ENCODE data around the gene ST6GALNAC3.

Gene ST6GALNAC3

DNA sequence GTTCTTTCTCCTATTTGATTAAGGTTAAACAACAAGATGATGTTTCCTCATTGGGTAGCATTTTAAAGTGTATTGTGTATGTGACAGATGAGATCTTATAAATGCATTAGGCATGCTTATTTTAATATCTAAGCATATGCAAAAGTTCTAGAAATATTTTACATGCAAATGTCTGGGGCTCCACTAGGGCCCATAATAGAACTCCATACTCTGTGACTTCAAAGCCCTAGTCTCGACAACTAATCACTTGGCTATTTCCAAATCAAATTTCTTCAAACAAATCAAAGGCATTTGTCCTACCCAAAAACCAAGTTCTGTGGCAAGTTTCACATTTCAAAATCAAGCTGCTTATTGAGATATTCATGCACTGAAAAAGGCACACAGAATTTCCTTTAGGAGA lies 407.1 kb downstream of the ST6GALNAC3 start:
- in situ Hi-C loops (cut with HindIII; ENCODE audit: low sequenced_read_pairs) = no loop called here
- TF ChIP-seq, protein P1, sequence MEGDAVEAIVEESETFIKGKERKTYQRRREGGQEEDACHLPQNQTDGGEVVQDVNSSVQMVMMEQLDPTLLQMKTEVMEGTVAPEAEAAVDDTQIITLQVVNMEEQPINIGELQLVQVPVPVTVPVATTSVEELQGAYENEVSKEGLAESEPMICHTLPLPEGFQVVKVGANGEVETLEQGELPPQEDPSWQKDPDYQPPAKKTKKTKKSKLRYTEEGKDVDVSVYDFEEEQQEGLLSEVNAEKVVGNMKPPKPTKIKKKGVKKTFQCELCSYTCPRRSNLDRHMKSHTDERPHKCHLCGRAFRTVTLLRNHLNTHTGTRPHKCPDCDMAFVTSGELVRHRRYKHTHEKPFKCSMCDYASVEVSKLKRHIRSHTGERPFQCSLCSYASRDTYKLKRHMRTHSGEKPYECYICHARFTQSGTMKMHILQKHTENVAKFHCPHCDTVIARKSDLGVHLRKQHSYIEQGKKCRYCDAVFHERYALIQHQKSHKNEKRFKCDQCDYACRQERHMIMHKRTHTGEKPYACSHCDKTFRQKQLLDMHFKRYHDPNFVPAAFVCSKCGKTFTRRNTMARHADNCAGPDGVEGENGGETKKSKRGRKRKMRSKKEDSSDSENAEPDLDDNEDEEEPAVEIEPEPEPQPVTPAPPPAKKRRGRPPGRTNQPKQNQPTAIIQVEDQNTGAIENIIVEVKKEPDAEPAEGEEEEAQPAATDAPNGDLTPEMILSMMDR (IDR thresholded peaks at IDR 0.05; ENCODE audit: low read depth, low read length, missing control alignments) = no peak
- no peak overlapping the region for H3K4me3 ChIP-seq (ENCODE audit: low read depth, low read length)
- no peak for DNase-seq (ENCODE audit: low read depth)

DNA sequence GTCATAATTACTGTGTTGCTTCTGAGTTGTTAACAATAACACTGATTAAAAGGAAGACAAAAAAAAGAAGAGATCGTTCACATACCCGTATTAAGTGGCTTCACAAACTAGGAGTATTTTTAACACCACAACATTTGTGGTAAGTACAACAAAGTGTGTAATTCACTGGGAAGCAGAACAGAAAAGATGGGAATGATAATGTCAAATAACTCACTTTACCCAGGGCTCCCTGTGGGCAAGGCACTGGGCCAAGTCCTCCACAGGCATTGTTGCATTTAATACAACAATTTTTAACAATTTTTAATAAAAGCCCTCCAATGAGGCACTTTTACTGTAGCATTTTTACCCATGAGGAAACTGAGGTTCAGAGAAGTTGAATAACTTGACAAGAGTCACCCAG lies 407.7 kb downstream of the ST6GALNAC3 start:
- no peak overlapping the region for H3K4me3 ChIP-seq (ENCODE audit: low read depth, low read length)
- in situ Hi-C loops (cut with HindIII; ENCODE audit: low sequenced_read_pairs) = no loop called here
- no peak for DNase-seq (ENCODE audit: low read depth)
- TF ChIP-seq, protein P1 (IDR thresholded peaks at IDR 0.05; ENCODE audit: low read depth, low read length, missing control alignments) = no peak

DNA sequence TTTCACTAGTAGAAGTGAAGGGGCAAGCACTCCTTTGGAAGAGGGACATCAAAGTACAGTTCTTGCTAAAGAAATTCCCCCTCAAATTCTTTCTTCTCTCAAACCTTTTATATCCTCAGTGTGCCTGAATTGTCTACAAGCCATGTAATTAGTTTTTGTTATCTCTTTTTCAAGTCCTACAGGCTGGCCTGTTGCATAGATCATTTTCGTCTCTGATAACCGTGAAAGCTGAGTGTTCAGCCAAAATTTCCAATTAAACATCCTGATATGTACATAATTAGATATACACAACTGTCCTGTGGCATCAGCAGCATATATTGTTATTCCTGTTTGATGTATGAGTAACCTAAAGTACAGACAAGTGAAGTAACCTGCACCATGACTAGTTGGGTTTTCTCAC lies 417.2 kb downstream of the ST6GALNAC3 start:
- H3K4me3 ChIP-seq (ENCODE audit: low read depth, low read length) = no peak overlapping the region
- TF ChIP-seq, protein P1 (IDR thresholded peaks at IDR 0.05; ENCODE audit: low read depth, low read length, missing control alignments) = no peak
- in situ Hi-C loops (cut with HindIII; ENCODE audit: low sequenced_read_pairs) = no loop called here

DNA sequence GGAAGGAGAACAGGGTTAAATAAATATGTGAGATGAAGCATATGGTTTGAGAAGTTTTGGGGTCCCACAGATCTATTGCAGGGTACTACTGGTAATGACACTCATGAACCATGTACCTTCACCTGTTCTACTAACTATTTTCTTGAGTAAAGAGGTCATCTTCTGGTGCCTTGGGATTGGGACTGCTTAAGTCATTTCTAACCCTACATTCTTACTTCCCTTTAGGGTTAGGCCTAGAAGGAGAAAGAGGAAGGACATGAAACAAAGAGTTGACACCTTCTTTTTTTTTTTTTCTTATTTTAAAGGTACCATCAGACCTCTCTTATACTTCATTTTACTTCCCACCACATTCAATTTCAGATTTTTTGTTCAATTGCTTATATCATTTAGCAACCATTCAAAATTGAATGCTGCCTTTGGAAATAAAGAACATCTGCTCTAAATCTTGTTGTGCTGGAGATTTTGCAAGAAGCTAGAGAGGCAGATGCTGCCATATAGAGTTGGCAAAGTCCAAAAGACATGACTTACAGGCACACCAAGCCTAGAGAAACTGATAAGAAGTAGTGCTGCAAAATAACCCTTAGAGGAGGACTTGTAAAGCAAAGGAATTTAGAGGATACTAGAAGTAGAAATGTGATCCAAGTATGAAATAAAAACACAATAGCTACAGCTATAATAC lies 418.3 kb downstream of the ST6GALNAC3 start:
- TF ChIP-seq, protein P1 (IDR thresholded peaks at IDR 0.05; ENCODE audit: low read depth, low read length, missing control alignments) = no peak
- in situ Hi-C loops (cut with HindIII; ENCODE audit: low sequenced_read_pairs) = no loop called here
- no peak overlapping the region for H3K4me3 ChIP-seq (ENCODE audit: low read depth, low read length)
- no peak for DNase-seq (ENCODE audit: low read depth)

More for the DNA sequence above, 417.2 kb downstream of the ST6GALNAC3 start:
- no peak for DNase-seq (ENCODE audit: low read depth)

DNA sequence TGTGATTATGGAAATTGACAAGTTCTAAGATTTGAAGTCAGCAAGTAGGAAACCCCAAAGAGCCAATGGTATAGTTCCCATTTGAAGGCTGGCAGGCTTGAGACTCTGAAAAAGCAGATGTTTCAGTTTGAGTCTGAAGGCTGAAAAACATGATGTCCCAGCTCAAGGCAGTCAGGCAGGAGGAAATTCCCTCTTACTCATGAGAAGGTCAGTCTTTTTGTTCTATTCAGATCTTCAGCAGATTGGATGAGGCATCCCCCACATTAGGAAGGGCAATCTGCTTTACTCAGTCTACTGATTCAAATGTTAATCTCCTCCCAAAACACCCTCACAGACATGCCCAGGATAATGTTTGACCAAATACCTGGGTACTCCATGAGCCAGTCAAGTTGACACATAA lies 420.3 kb downstream of the ST6GALNAC3 start:
- H3K4me3 ChIP-seq (ENCODE audit: low read depth, low read length) = no peak overlapping the region
- TF ChIP-seq, protein P1 (IDR thresholded peaks at IDR 0.05; ENCODE audit: low read depth, low read length, missing control alignments) = no peak
- DNase-seq (ENCODE audit: low read depth) = no peak
- in situ Hi-C loops (cut with HindIII; ENCODE audit: low sequenced_read_pairs) = no loop called here

DNA sequence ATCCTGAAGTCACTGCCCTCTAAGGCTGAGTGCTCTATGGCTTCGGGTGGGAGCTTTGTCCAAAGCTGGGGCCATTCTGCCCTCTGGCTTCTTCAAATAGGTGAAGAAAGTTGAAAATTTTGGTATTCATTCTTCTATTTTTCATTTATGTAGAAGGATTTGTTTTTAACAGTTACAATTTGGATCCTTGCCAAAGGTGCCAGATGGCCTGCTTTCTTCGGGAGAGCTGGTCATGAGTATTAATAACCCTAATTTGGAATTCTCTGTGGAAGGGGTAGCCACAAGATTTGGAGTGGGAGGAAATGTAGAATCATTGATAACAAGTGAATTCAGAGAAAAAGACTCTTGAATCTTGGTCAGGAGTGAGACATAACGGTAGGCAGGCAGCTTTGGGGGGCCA lies 422.3 kb downstream of the ST6GALNAC3 start:
- DNase-seq (ENCODE audit: low read depth) = no peak
- in situ Hi-C loops (cut with HindIII; ENCODE audit: low sequenced_read_pairs) = no loop called here
- TF ChIP-seq, protein P1 (IDR thresholded peaks at IDR 0.05; ENCODE audit: low read depth, low read length, missing control alignments) = no peak

More for the DNA sequence above, 422.3 kb downstream of the ST6GALNAC3 start:
- H3K4me3 ChIP-seq (ENCODE audit: low read depth, low read length) = no peak overlapping the region
